GM12892 (cell line): ENCODE results near the gene FBXL17.

Experiments used
- POLR2A ChIP-seq: IDR thresholded peaks from 2 replicates; pipeline ENCODE4 v1.6.1; 2011; ENCODE audit warnings: low read depth, low read length, control low read depth
- POLR2AphosphoS5 ChIP-seq: IDR thresholded peaks from 2 replicates; pipeline ENCODE4 v1.6.1; 2011; ENCODE audit warnings: low read depth, low read length, control low read depth
- TAF1 ChIP-seq: IDR thresholded peaks from 2 replicates; pipeline ENCODE4 v1.6.1; 2011; ENCODE audit warnings: low read depth, mild to moderate bottlenecking, control low read depth, low read length, borderline replicate concordance

DNA sequence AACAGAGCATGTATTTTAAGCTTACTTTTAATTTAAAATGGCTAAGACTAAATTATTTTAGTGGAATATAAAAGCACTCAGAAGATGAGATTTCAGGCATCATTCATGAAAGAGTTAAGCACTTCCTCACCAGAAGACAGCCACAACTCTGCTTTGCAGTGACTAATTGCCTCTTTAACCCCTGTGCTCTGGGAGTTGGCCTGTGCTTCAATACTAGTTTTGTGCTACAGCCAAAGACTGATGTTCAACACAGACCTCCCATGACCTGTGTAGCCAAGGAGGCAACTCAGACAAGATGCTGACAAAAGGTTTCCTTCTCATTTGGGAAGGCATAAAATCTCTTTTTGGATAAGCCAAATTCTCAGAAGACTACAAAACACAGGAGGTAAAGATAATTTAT lies 353.5 kb downstream of the FBXL17 start:
- TF ChIP-seq TAF1 (no peak), POLR2A (no peak), POLR2AphosphoS5 (no peak)
